K562 (cell line): ENCODE results near the gene ZER1. TPM values are rescaled to one million over a fixed set of nuclear protein-coding genes. Genes with fewer than 3 reads are reported as not detected.

Experiments used
- ARNT ChIP-seq, 2 experiments: fragments of 450-650 bp; IDR thresholded peaks; 2 replicates each; pipeline ENCODE4 v1.6.1; 2016; ENCODE audit warnings: mild to moderate bottlenecking in 1 of 2
- CHD2 ChIP-seq: IDR thresholded peaks from 2 replicates; pipeline ENCODE4 v1.6.1; 2011; ENCODE audit warnings: low read depth, low read length
- EP400 ChIP-seq: fragments of 450-650 bp; IDR thresholded peaks from 2 replicates; pipeline ENCODE4 v1.6.1; 2017; ENCODE audit warnings: antibody characterized with exemption, mild to moderate bottlenecking, moderate library complexity
- LEF1 ChIP-seq: fragments of 450-650 bp; IDR thresholded peaks from 2 replicates; pipeline ENCODE4 v1.6.1; 2016; ENCODE audit warnings: mild to moderate bottlenecking
- NR4A1 ChIP-seq, 2 experiments: fragments of 250-450 bp in 1 of 2; fragments of 450-650 bp in 1 of 2; sonication (Bioruptor Pico) in 1 of 2; IDR thresholded peaks; 2 replicates each; pipeline versions ENCODE4 v1.4.0 to v1.6.1; 2016 to 2020; ENCODE audit warnings: mild to moderate bottlenecking in 2 of 2, missing compliant biosample characterization in 1 of 2, missing genetic modification characterization in 1 of 2, moderate library complexity in 1 of 2
- ZFP91 ChIP-seq: sonication (generic); formaldehyde crosslinking; IDR thresholded peaks from 2 replicates; pipeline ENCODE4 v1.8.0; 2022; ENCODE audit warnings: mild to moderate bottlenecking, missing genetic modification reagents
- ZNF263 ChIP-seq: sonication (generic); formaldehyde crosslinking; IDR thresholded peaks from 2 replicates; pipeline ENCODE4 v1.8.0; 2022; ENCODE audit warnings: mild to moderate bottlenecking, missing genetic modification reagents, borderline replicate concordance
- ZNF384 ChIP-seq: IDR thresholded peaks from 2 replicates; pipeline ENCODE4 v1.6.1; 2012; ENCODE audit warnings: low read depth, low read length, improper control_type of control experiment
- ZNF449 ChIP-seq: fragments of 250-450 bp; sonication (Bioruptor Pico); IDR thresholded peaks from 2 replicates; pipeline ENCODE4 v1.8.0; 2022; ENCODE audit warnings: moderate library complexity, mild to moderate bottlenecking, inconsistent platforms
- ZNF717 ChIP-seq: fragments of 250-450 bp; sonication (Bioruptor Pico); IDR thresholded peaks from 2 replicates; pipeline ENCODE4 v1.5.0; 2021
- polyA plus RNA-seq, 8 experiments: library from polyadenylated mRNA; depleted of rRNA in 4 of 8; stranded (reverse) in 5 of 8; unstranded in 3 of 8; fragments of >200 nt; fragmentation: Nextera tagmentation in 2 of 8; fragmentation: Illumina TruSeq in 1 of 8; extraction: Ambion mirVana in 2 of 8; extraction: Trizol in 1 of 8; gene quantifications; 2 replicates each; pipeline versions ENCODE4 v1.2.1 to v1.2.3, GENCODE V29; 2011 to 2014; ENCODE audit warnings: inconsistent platforms in 1 of 8, missing spikeins in 1 of 8
- total RNA-seq, 7 experiments: library from RNA; depleted of rRNA in 6 of 7; stranded (reverse); fragments of >200 nt in 6 of 7; fragmentation: Illumina TruSeq in 2 of 7; extraction: Trizol in 2 of 7; gene quantifications; 2 replicates each; pipeline versions ENCODE4 v1.2.1 to v1.2.3, GENCODE V29; 2011 to 2021; ENCODE audit warnings: low replicate concordance in 1 of 7
- TF ChIP-seq, protein P1 (sequence below): fragments of 200-600 bp; sonication (generic); IDR thresholded peaks from one replicate; pipeline ENCODE4 v1.6.1; 2012; ENCODE audit warnings: mild to moderate bottlenecking, low read depth, low read length, inconsistent platforms

The ZER1 gene
- total and polyA plus RNA-seq, 9 of the 15 experiments (the other 6 are each of a cell fraction or from before 2014, with no cell fraction given) = 0.07 to 10.7 (median 6.2) TPM

- TF ChIP-seq, protein P1, sequence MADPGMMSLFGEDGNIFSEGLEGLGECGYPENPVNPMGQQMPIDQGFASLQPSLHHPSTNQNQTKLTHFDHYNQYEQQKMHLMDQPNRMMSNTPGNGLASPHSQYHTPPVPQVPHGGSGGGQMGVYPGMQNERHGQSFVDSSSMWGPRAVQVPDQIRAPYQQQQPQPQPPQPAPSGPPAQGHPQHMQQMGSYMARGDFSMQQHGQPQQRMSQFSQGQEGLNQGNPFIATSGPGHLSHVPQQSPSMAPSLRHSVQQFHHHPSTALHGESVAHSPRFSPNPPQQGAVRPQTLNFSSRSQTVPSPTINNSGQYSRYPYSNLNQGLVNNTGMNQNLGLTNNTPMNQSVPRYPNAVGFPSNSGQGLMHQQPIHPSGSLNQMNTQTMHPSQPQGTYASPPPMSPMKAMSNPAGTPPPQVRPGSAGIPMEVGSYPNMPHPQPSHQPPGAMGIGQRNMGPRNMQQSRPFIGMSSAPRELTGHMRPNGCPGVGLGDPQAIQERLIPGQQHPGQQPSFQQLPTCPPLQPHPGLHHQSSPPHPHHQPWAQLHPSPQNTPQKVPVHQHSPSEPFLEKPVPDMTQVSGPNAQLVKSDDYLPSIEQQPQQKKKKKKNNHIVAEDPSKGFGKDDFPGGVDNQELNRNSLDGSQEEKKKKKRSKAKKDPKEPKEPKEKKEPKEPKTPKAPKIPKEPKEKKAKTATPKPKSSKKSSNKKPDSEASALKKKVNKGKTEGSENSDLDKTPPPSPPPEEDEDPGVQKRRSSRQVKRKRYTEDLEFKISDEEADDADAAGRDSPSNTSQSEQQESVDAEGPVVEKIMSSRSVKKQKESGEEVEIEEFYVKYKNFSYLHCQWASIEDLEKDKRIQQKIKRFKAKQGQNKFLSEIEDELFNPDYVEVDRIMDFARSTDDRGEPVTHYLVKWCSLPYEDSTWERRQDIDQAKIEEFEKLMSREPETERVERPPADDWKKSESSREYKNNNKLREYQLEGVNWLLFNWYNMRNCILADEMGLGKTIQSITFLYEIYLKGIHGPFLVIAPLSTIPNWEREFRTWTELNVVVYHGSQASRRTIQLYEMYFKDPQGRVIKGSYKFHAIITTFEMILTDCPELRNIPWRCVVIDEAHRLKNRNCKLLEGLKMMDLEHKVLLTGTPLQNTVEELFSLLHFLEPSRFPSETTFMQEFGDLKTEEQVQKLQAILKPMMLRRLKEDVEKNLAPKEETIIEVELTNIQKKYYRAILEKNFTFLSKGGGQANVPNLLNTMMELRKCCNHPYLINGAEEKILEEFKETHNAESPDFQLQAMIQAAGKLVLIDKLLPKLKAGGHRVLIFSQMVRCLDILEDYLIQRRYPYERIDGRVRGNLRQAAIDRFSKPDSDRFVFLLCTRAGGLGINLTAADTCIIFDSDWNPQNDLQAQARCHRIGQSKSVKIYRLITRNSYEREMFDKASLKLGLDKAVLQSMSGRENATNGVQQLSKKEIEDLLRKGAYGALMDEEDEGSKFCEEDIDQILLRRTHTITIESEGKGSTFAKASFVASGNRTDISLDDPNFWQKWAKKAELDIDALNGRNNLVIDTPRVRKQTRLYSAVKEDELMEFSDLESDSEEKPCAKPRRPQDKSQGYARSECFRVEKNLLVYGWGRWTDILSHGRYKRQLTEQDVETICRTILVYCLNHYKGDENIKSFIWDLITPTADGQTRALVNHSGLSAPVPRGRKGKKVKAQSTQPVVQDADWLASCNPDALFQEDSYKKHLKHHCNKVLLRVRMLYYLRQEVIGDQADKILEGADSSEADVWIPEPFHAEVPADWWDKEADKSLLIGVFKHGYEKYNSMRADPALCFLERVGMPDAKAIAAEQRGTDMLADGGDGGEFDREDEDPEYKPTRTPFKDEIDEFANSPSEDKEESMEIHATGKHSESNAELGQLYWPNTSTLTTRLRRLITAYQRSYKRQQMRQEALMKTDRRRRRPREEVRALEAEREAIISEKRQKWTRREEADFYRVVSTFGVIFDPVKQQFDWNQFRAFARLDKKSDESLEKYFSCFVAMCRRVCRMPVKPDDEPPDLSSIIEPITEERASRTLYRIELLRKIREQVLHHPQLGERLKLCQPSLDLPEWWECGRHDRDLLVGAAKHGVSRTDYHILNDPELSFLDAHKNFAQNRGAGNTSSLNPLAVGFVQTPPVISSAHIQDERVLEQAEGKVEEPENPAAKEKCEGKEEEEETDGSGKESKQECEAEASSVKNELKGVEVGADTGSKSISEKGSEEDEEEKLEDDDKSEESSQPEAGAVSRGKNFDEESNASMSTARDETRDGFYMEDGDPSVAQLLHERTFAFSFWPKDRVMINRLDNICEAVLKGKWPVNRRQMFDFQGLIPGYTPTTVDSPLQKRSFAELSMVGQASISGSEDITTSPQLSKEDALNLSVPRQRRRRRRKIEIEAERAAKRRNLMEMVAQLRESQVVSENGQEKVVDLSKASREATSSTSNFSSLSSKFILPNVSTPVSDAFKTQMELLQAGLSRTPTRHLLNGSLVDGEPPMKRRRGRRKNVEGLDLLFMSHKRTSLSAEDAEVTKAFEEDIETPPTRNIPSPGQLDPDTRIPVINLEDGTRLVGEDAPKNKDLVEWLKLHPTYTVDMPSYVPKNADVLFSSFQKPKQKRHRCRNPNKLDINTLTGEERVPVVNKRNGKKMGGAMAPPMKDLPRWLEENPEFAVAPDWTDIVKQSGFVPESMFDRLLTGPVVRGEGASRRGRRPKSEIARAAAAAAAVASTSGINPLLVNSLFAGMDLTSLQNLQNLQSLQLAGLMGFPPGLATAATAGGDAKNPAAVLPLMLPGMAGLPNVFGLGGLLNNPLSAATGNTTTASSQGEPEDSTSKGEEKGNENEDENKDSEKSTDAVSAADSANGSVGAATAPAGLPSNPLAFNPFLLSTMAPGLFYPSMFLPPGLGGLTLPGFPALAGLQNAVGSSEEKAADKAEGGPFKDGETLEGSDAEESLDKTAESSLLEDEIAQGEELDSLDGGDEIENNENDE = no peak
- no peak for TF ChIP-seq ARNT (IDR thresholded peaks at IDR 0.05)
- no peak for TF ChIP-seq ZNF717 (CRISPR knock-in tag)
- TF ChIP-seq CHD2 = peak; percentile 10; the same call in 1 of the 2 replicates
- peak; percentile 46 for TF ChIP-seq ZNF263
- peak; percentile 82 for TF ChIP-seq EP400
- TF ChIP-seq ZNF449 (CRISPR knock-in tag) = no peak
- TF ChIP-seq ZFP91 (CRISPR knock-in tag) = no peak
- peak; percentile 66 for TF ChIP-seq ZNF384
- TF ChIP-seq LEF1 = no peak
- TF ChIP-seq NR4A1 (CRISPR knock-in tag; IDR thresholded peaks at IDR 0.05) = no peak
- no peak for TF ChIP-seq NR4A1 (tag; IDR thresholded peaks at IDR 0.05)
Measured at GRCh38 chr9:128771745-128772519, at the start of gene ZER1 (continued).
